ENCODE data around the gene AOAH.
A peak's percentile ranks its signal among the peaks of the same experiment; 100 is the strongest.
"Not testable (repeated sequence)": the region's sequence is repeated elsewhere in the genome, so short reads cannot be mapped to it uniquely, and the experiment has no call there.

Gene AOAH

GRCh38 chr7:36654436-36654835 lies 69.9 kb downstream of the AOAH start:
- DNase-seq, result no peak

GRCh38 chr7:36653663-36654355 lies 70.5 kb downstream of the AOAH start:
- DNase-seq, result no peak

GRCh38 chr7:36653008-36653662 lies 71.2 kb downstream of the AOAH start:
- DNase-seq, result peak; percentile 54

- no peak for DNase-seq
Observed at GRCh38 chr7:36652431-36652830, 71.9 kb downstream of the AOAH start.

- DNase-seq, result no peak
Observed at GRCh38 chr7:36651404-36651803, 72.9 kb downstream of the AOAH start.

- no peak for DNase-seq
Observed at GRCh38 chr7:36650766-36651312, 73.5 kb downstream of the AOAH start.

- no peak for DNase-seq
Observed at GRCh38 chr7:36650320-36650719, 74.0 kb downstream of the AOAH start.

GRCh38 chr7:36649319-36649718 lies 75.0 kb downstream of the AOAH start:
- DNase-seq, result not testable (repeated sequence)

- DNase-seq, result no peak
Observed at GRCh38 chr7:36648441-36648840, 75.9 kb downstream of the AOAH start.

- DNase-seq, result no peak
Observed at GRCh38 chr7:36644625-36645422, 79.5 kb downstream of the AOAH start.

- DNase-seq, result no peak
Observed at GRCh38 chr7:36642414-36642813, 81.9 kb downstream of the AOAH start.

- no peak for DNase-seq
Observed at GRCh38 chr7:36642010-36642409, 82.3 kb downstream of the AOAH start.

- no peak for DNase-seq
Observed at GRCh38 chr7:36640682-36641081, 83.6 kb downstream of the AOAH start.

GRCh38 chr7:36639826-36640225 lies 84.5 kb downstream of the AOAH start:
- no peak for DNase-seq

- DNase-seq, result no peak
Observed at GRCh38 chr7:36638586-36639263, 85.6 kb downstream of the AOAH start.

- DNase-seq, result no peak
Observed at GRCh38 chr7:36638140-36638539, 86.2 kb downstream of the AOAH start.

GRCh38 chr7:36637417-36637816 lies 86.9 kb downstream of the AOAH start:
- DNase-seq, result no peak

GRCh38 chr7:36636126-36636525 lies 88.2 kb downstream of the AOAH start:
- no peak for DNase-seq

- no peak for DNase-seq
Observed at GRCh38 chr7:36635091-36635490, 89.2 kb downstream of the AOAH start.

- DNase-seq, result no peak
Observed at GRCh38 chr7:36633377-36633776, 90.9 kb downstream of the AOAH start.

- no peak for DNase-seq
Observed at GRCh38 chr7:36630112-36630650, 94.1 kb downstream of the AOAH start.

- no peak for DNase-seq
Observed at GRCh38 chr7:36629351-36629750, 94.9 kb downstream of the AOAH start.

- no peak for DNase-seq
Observed at GRCh38 chr7:36627836-36628235, 96.5 kb downstream of the AOAH start.
